Aorta (tissue), 5 donors: ENCODE results near the gene RPS15. TPM values are rescaled to one million over a fixed set of nuclear protein-coding genes. Genes with fewer than 3 reads are reported as not detected.

Experiments
- ATAC-seq: fragments of 200-7000 bp; cut with Tn5 transposase; one replicate; pipeline ENCODE4 v1.9.1; 2022; ENCODE audit warnings: moderate library complexity; ENCODE audit not compliant: low FRiP score
- DNase-seq, 2 donors: peaks; one replicate each; pipeline ENCODE4 v3.0.0-alpha.2; 2020
- H3K27ac ChIP-seq, 2 donors: one replicate each; pipeline ENCODE4 v1.5.1; 2013; ENCODE audit warnings: low read length in 2 of 2, mild to moderate bottlenecking in 2 of 2, moderate library complexity in 2 of 2, control low read depth in 1 of 2, inconsistent platforms in 1 of 2, low read depth in 1 of 2
- H3K27me3 ChIP-seq, 2 donors: one replicate each; pipeline ENCODE4 v1.6.1; 2013; ENCODE audit warnings: control low read depth in 1 of 2, low read length in 1 of 2, mild to moderate bottlenecking in 1 of 2, moderate library complexity in 1 of 2; ENCODE audit not compliant: insufficient read depth in 2 of 2, control insufficient read depth in 1 of 2
- H3K36me3 ChIP-seq, 2 donors: one replicate each; pipeline ENCODE4 v1.6.1; 2013; ENCODE audit warnings: control low read depth in 1 of 2, low read length in 1 of 2, mild to moderate bottlenecking in 1 of 2; ENCODE audit not compliant: insufficient read depth in 2 of 2, control insufficient read depth in 1 of 2
- H3K4me1 ChIP-seq, 2 donors: one replicate each; pipeline ENCODE4 v1.6.1; 2013; ENCODE audit warnings: low read length in 2 of 2, control low read depth in 1 of 2, mild to moderate bottlenecking in 1 of 2, moderate library complexity in 1 of 2; ENCODE audit not compliant: insufficient read depth in 2 of 2, control insufficient read depth in 1 of 2
- H3K4me3 ChIP-seq, 2 donors: one replicate each; pipeline ENCODE4 v1.5.1; 2013; ENCODE audit warnings: low read length in 2 of 2, control low read depth in 1 of 2, mild to moderate bottlenecking in 1 of 2
- H3K9me3 ChIP-seq: one replicate; pipeline ENCODE4 v1.6.1; 2013; ENCODE audit warnings: mild to moderate bottlenecking, low read length; ENCODE audit not compliant: control insufficient read depth
- WGBS, 2 donors: extraction: QIAGEN DNeasy Blood & Tissue Kit; methylation state at CpG; one replicate each; pipeline ENCODE4 v1.1.7; 2013; 5-methylcytosine and 5-hydroxymethylcytosine counted together
- intact Hi-C, 2 donors: fragments of 100-400 bp; cut with DNase I; formaldehyde crosslinking; loops; one replicate each; pipeline versions ENCODE4 v1.14.2 to v1.15.0; 2022
- polyA plus RNA-seq, 2 donors: library from polyadenylated mRNA; stranded (reverse); fragments of 200-250 nt; gene quantifications; one replicate each; pipeline ENCODE4 v1.2.3, GENCODE V29; 2013
- total RNA-seq, 2 donors: library from RNA; stranded (reverse); fragmentation: NEBNext Ultra II Directional; extraction: Animal tissue kit (Norgen Biotek cat#: 25700); gene quantifications; one replicate each; pipeline ENCODE4 v1.2.1, GENCODE V29; 2021
- donor health status: healthy with polysubstance abuse.
- donor health status: Bipolar disorder and iron deficiency.
- donor health status: DM: no; HTN: no; CAD: no.
- donor health status: DM: no; HTN: no; CAD: no.
- donor health status: DM: yes; HTN: yes; CAD: no.

RPS15 gene
- total and polyA plus RNA-seq, 4 donors = 707 to 2,878 (median 1,767) TPM

DNA sequence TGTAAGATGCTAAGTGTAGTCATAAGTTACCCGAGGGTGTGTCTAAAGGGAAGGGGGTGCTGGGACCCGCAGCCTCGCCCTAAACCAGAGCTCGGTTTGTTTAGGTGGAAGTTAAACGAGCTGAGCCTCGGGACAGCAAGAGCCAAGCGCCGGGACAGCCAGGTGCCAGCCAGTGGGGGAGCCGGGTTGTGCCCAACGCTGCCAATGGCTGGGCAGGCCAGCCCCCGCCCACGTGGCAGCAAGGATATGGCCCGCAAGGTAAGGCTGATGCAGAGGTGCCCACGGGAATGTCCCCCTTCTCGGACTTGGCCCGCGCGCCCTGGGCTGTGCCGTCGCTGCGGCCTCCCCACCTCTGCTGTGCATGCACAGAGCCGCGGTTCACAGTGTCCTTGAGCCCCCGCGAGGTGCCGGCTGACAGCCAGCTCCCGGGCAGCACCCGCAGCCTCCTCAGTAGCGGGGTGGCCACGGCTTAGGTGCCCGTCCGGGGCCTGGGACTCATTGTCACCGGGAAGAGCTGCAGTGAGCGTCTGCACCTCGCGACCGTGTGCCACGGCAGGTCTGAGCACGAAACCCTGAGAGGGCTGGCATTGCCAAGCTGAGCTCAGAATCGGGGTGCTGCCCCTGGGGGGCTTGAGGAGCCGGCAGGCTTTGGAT lies 9.3 kb upstream of the RPS15 start:
- Histone ChIP-seq H3K36me3 (no peaks in the 10 kb centered on the region), H3K9me3 (no peaks in the 10 kb centered on the region), H3K27me3 (no peaks in the 10 kb centered on the region), H3K4me1 (no peaks in the 10 kb centered on the region), H3K4me3 (no peak overlapping the region), H3K27ac (no peak overlapping the region)
- intact Hi-C loops = no loop called here
- WGBS, 2 donors = 90 to 91% methylated on average over 41 of the region's 41 CpGs
- ATAC-seq (no peak), DNase-seq (no peak)

DNA sequence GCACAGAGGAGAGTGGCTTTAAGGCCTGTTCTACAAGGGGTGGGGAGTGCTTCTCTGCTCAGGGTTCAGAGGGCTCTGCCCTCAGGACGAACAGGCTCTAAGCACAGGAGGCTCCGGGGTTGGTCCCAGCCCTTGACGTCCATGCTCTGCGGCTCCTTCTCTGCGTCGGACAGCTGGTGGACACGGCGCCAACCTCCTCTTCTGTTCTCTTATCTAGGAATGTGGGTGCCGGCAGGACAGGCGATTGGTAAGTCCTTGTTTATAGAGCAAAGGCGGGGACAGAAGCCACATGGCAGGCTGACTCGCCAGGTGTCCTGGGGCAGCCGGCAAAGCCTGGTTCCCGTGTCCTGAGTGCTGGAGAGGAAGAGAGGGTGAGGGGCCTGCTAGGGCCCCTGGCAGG lies 8.4 kb upstream of the RPS15 start:
- no peak for ATAC-seq
- intact Hi-C loops = no loop called here
- H3K9me3 ChIP-seq = no peaks in the 10 kb centered on the region
- WGBS, 2 donors = 78% methylated on average over 14 of the region's 14 CpGs
- H3K27me3 ChIP-seq = no peaks in the 10 kb centered on the region
- H3K36me3 ChIP-seq = no peaks in the 10 kb centered on the region
- H3K4me1 ChIP-seq = no peaks in the 10 kb centered on the region
- no peak overlapping the region for H3K27ac ChIP-seq
- H3K4me3 ChIP-seq = no peak overlapping the region
- DNase-seq = no peak

DNA sequence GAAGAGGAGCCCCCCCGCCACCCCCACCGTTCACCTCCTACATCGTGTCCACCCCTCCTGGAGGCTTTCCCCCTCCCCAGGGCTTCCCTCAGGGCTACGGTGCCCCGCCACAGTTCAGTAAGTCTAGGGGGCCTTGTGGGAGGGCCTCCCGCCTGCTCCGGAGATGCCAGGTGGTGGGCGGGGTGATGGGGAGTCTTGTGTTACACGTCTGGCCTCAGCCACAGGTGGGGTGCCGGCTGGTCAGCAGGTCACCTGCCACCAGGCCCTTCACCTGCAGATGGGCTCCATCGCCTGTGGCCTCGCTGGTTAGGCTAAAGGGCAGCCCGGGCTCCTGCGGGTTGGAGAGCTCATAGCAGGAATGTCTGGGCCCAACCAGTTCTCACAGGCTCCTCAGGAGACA lies 8.0 kb upstream of the RPS15 start:
- Histone ChIP-seq H3K9me3 (no peaks in the 10 kb centered on the region), H3K27me3 (no peaks in the 10 kb centered on the region), H3K27ac (no peak overlapping the region), H3K4me1 (no peaks in the 10 kb centered on the region), H3K4me3 (no peak overlapping the region), H3K36me3 (no peaks in the 10 kb centered on the region)
- 82 to 83% methylated on average over 13 to 14 of the region's 14 CpGs for WGBS, 2 donors
- no peak for DNase-seq
- ATAC-seq = no peak
- intact Hi-C loops = no loop called here

DNA sequence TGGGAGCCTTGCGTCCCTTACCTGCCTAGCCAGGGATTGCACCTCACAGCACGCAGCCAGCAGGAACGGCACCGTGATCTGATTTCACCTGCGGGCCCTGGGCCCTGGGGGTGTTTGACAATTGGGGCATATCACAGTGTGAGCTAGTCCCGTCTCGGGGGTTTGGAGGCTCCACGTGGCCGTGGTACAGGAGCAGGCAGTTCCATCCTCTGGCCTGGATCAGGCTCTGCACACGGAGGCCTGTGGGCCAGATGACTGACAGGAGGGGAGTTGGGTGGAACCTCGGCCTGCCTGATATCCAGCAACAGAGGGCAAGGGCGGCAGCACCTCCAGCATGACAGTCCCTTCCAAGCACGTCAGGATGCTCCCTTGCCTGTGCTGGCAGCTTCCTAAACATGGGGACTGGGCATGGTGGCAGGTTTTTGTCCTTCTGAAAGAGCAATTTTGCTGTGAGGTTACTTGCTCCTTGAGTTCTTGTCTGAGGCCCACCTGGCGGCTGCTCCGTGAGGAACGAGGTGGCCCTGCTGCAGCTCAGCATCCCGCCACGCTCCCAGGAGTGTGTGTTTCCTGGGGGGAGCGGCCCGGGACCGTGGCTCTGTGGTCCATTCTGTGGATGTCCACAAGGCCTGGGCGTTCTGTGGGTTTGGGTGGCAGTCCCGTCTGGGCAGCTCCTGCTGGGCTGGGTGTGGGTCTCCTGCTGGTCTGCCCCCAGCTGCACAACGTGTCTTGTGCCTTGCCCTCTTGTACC lies 6.3 kb upstream of the RPS15 start:
- Histone ChIP-seq H3K36me3 (no peaks in the 10 kb centered on the region), H3K27ac (no peak overlapping the region)
- WGBS, 2 donors = 87 to 88% methylated on average over 24 of the region's 24 CpGs

DNA sequence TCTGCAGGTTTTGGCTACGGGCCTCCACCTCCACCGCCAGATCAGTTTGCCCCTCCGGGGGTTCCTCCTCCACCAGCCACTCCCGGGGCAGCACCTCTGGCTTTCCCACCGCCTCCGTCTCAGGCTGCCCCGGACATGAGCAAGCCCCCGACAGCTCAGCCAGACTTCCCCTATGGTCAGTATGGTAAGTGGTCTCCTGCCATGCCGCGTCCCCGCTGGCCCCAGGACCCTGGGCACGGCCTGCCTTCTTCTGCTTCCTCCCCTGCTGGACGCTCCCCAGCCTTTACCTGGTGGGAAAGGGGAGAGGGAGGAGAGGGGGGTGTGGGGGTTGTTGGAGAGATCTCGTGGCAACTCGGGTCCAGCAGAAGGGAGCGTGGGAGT lies 5.7 kb upstream of the RPS15 start:
- 91% methylated on average over 16 of the region's 16 CpGs for WGBS, 2 donors

More for the DNA sequence above, 6.3 kb upstream of the RPS15 start:
- no peaks in the 10 kb centered on the region for H3K9me3 ChIP-seq
- ATAC-seq = no peak
- DNase-seq = no peak
- no peaks in the 10 kb centered on the region for H3K4me1 ChIP-seq
- no peaks in the 10 kb centered on the region for H3K27me3 ChIP-seq
- no peak overlapping the region for H3K4me3 ChIP-seq
- intact Hi-C loops = no loop called here

DNA sequence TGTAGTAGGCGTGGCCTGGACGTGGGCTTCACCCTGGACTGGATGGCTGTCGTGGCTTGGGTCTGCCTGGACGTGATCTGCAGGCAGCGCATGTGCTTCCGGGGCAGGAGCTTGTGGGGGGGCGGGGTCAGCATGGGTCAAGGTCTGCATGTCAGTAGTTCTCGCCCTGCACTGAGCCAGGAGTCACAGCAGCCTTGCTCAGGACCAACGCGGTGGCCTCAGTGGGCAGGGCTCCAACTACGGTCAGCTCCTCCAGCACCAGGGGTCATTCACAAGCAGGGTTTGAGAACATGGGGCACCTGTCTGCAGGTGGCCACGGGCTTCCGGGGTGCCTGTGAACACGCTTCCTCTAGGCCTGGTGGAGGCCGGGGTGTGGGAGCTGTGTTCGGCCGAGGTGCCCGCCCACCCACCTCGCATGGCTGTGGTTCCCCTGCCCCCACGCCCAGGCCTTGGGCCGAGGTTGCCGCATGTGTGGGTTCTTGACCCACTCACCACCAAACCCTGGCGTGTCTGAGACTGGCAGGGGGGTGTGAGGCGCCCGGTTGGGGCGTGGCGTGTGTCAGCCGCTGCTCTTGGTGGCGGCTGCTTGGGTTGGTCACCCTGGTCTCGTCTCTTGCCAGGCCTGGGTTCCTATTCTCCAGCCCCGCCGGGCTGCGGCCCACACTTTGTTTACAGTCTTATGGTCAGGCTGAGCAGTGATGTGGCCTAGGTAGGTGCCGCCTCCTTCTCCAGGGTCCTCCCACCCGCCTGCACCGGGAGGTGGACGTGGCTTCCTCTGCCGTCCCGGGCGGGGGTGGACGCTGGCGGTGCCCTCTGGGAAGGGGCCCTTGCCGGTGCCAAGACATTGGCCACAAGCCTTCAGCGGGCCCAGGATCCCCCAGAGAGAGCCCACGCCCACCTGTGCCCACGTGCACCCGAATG lies 4.8 kb upstream of the RPS15 start:
- H3K36me3 ChIP-seq = no peaks in the 10 kb centered on the region
- H3K27ac ChIP-seq = no peak overlapping the region
- H3K4me1 ChIP-seq = no peaks in the 10 kb centered on the region
- no peak overlapping the region for H3K4me3 ChIP-seq
- intact Hi-C loops = no loop called here
- WGBS, 2 donors = 86 to 88% methylated on average over 47 of the region's 47 CpGs
- DNase-seq (no peak), ATAC-seq (no peak)
- no peaks in the 10 kb centered on the region for H3K27me3 ChIP-seq
- H3K9me3 ChIP-seq = no peaks in the 10 kb centered on the region

More for the DNA sequence above, 5.7 kb upstream of the RPS15 start:
- Histone ChIP-seq H3K4me1 (no peaks in the 10 kb centered on the region), H3K27me3 (no peaks in the 10 kb centered on the region), H3K4me3 (no peak overlapping the region), H3K36me3 (no peaks in the 10 kb centered on the region), H3K27ac (no peak overlapping the region), H3K9me3 (no peaks in the 10 kb centered on the region)
- no peak for ATAC-seq
- DNase-seq = no peak
- intact Hi-C loops = no loop called here

DNA sequence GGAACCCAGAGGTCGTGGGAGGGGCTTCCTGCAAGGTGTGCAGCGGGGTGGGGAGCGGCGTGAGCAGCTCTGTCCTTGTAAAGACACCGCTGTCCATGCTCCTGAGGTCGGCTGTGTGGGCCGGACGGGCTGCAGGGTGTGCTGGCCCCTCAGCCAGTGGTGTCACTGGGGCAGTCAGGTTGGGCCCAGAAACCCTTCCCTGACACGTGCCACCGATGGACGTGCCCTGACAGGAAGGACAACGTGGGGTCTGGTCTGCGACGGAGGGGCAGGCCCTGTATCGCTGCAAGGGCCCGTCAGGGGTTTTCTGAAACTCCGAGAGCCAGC lies 4.2 kb upstream of the RPS15 start:
- Histone ChIP-seq H3K4me1 (no peaks in the 10 kb centered on the region), H3K9me3 (no peaks in the 10 kb centered on the region), H3K36me3 (no peaks in the 10 kb centered on the region), H3K27ac (no peak overlapping the region), H3K27me3 (no peaks in the 10 kb centered on the region), H3K4me3 (no peak overlapping the region)
- no peak for ATAC-seq
- WGBS, 2 donors = 93 to 95% methylated on average over 16 to 17 of the region's 17 CpGs
- intact Hi-C loops = no loop called here
- no peak for DNase-seq

DNA sequence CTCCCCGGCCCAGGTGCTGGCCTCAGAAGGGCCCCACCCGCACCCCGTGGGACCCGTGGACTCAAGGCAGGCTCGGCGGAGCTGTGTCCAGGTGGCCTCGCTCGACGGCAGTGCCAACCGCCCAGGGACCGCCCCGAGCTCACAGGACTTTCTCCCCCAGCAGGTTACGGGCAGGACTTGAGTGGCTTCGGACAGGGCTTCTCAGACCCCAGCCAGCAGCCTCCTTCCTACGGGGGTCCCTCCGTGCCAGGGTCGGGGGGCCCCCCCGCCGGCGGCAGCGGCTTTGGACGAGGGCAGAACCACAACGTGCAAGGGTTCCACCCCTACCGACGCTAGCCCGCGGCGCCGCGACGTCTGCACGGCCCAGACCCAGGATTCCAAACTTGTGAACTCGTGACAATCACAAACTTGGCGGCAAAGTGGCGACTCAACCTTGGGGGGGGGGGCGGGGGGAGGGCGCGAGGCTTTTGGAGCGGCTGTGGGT lies 3.6 kb upstream of the RPS15 start:
- no peak for DNase-seq
- ATAC-seq = no peak

More for the DNA sequence above, 3.6 kb upstream of the RPS15 start:
- Histone ChIP-seq H3K36me3 (no peaks in the 10 kb centered on the region), H3K4me3 (no peak overlapping the region), H3K27ac (no peak overlapping the region), H3K4me1 (no peaks in the 10 kb centered on the region), H3K27me3 (no peaks in the 10 kb centered on the region), H3K9me3 (no peaks in the 10 kb centered on the region)
- intact Hi-C loops = no loop called here
- WGBS, 2 donors = 86% methylated on average over 39 of the region's 39 CpGs
